Panc1 (cell line): ENCODE results near the gene ALAS2. TPM values are rescaled to one million over a fixed set of nuclear protein-coding genes. Genes with fewer than 3 reads are reported as not detected.

Experiments used
- ATAC-seq: fragments of 200-7000 bp; cut with Tn5 transposase; 2 replicates; pipeline ENCODE4 v1.9.1; 2020; ENCODE audit warnings: mild to moderate bottlenecking, moderate library complexity
- BruUV-seq: library from RNA; stranded (reverse); fragments of 400-500 nt; replicated peaks from 2 replicates; lab custom pipeline; 2021; lab: Mats Ljungman, UMichigan
- CTCF ChIA-PET: fragments of 300-600 bp; sonication (Branson Sonifier 250); formaldehyde crosslinking; loops from one replicate; lab custom pipeline; 2022; ENCODE audit warnings: antibody characterized with exemption; lab: Charles Lee
- POLR2A ChIA-PET: fragments of 300-600 bp; sonication (Branson Sonifier 250); formaldehyde crosslinking; loops from one replicate; lab custom pipeline; 2022; ENCODE audit warnings: antibody characterized with exemption; lab: Charles Lee
- DNase-seq: peaks from one replicate; pipeline ENCODE4 v3.0.0-alpha.2; 2010; ENCODE audit warnings: low read depth, low spot score
- H3K27ac ChIP-seq: 2 replicates; pipeline ENCODE4 v1.5.1; 2011; ENCODE audit warnings: mild to moderate bottlenecking, low read length, inconsistent platforms
- H3K27me3 ChIP-seq: fragments of 200-500 bp; sonication (Bioruptor generic); 2 replicates; pipeline ENCODE4 v1.6.0; 2014; ENCODE audit warnings: low read length, inconsistent platforms; ENCODE audit not compliant: control insufficient read depth, insufficient read depth
- H3K36me3 ChIP-seq: fragments of 200-500 bp; sonication (Bioruptor generic); 2 replicates; pipeline ENCODE4 v1.5.1; 2014; ENCODE audit warnings: inconsistent platforms, mild to moderate bottlenecking, low read length, moderate library complexity; ENCODE audit not compliant: control insufficient read depth, insufficient read depth
- H3K4me1 ChIP-seq: 2 replicates; pipeline ENCODE4 v1.5.1; 2011; ENCODE audit warnings: inconsistent platforms, mild to moderate bottlenecking, low read length, moderate library complexity; ENCODE audit not compliant: control insufficient read depth, insufficient read depth
- H3K4me3 ChIP-seq, 2 experiments: 2 replicates each; pipeline ENCODE4 v1.5.1; 2011 to 2012; ENCODE audit warnings: low read depth in 2 of 2, low read length in 2 of 2, mild to moderate bottlenecking in 2 of 2, inconsistent platforms in 1 of 2, moderate library complexity in 1 of 2
- H3K9me3 ChIP-seq: fragments of 200-500 bp; sonication (Bioruptor generic); 2 replicates; pipeline ENCODE4 v1.5.1; 2014; ENCODE audit warnings: low read depth, mild to moderate bottlenecking, inconsistent platforms, low read length, moderate library complexity; ENCODE audit not compliant: control insufficient read depth, insufficient read depth
- CTCF ChIP-seq: fragments of 450-650 bp; IDR thresholded peaks from 2 replicates; pipeline ENCODE4 v1.5.1; 2017; ENCODE audit warnings: mild to moderate bottlenecking
- POLR2AphosphoS5 ChIP-seq: IDR thresholded peaks from 2 replicates; pipeline ENCODE4 v1.6.1; 2012; ENCODE audit warnings: mild to moderate bottlenecking, low read depth, low read length, moderate library complexity
- REST ChIP-seq, 2 experiments: IDR thresholded peaks; 2 replicates each; pipeline ENCODE4 v1.6.1; 2011 to 2012; ENCODE audit warnings: low read depth in 2 of 2, control low read depth in 1 of 2, low read length in 1 of 2, mild to moderate bottlenecking in 1 of 2, moderate library complexity in 1 of 2; ENCODE audit not compliant: insufficient read depth in 1 of 2
- SIN3A ChIP-seq: IDR thresholded peaks from 2 replicates; pipeline ENCODE4 v1.6.1; 2012; ENCODE audit warnings: low read depth, mild to moderate bottlenecking, low read length, moderate library complexity, borderline replicate concordance; ENCODE audit not compliant: insufficient read depth
- TCF7L2 ChIP-seq: IDR thresholded peaks from 2 replicates; pipeline ENCODE4 v1.6.1; 2011; ENCODE audit warnings: mild to moderate bottlenecking, low read depth, low read length, inconsistent platforms
- in situ Hi-C: cut with HindIII; loops from 2 replicates; pipeline ENCODE4 v1.10.0; 2016; ENCODE audit warnings: low sequenced_read_pairs, low pct_unique_long_range_greater_than_20kb
- intact Hi-C: fragments of 100-400 bp; cut with micrococcal nuclease; formaldehyde crosslinking; loops from one replicate; pipeline ENCODE4 v1.10.0; 2022; ENCODE audit not compliant: unreplicated experiment
- total RNA-seq: library from RNA; stranded (reverse); gene quantifications from one replicate; pipeline ENCODE4 v1.2.1, GENCODE V29; 2021; ENCODE audit not compliant: unreplicated experiment

Gene ALAS2
- total RNA-seq, 1 experiment from 2014 or later, result not detected

GRCh38 chrX:55029291-55029690 is 1.5 kb downstream of the ALAS2 start:
- ATAC-seq, result no peak
- H3K4me1 ChIP-seq, result no peaks in the 10 kb centered on the region
- in situ Hi-C loops (no loop called here), intact Hi-C loops (no loop called here)
- ChIA-PET CTCF (no interaction called here), POLR2A (no interaction called here)
- no peaks in the 10 kb centered on the region for H3K36me3 ChIP-seq
- H3K9me3 ChIP-seq, result no peaks in the 10 kb centered on the region
- no peak for TF ChIP-seq CTCF
- no peak for TF ChIP-seq REST (IDR thresholded peaks at IDR 0.05; ENCODE audit: insufficient read depth in 1 of 2, low read depth in 2 of 2, low read length in 1 of 2)
- TF ChIP-seq POLR2AphosphoS5, result no peak
- no peak overlapping the region for H3K27ac ChIP-seq
- H3K4me3 ChIP-seq, result no peak overlapping the region
- H3K27me3 ChIP-seq, result no peaks in the 10 kb centered on the region
- DNase-seq, result no peak
- no TSS peak for BruUV-seq

GRCh38 chrX:55028611-55029010 is 2.2 kb downstream of the ALAS2 start:
- no TSS peak for BruUV-seq
- H3K36me3 ChIP-seq, result no peaks in the 10 kb centered on the region
- ATAC-seq (no peak), DNase-seq (no peak)
- no peaks in the 10 kb centered on the region for H3K4me1 ChIP-seq
- intact Hi-C loops (no loop called here), in situ Hi-C loops (no loop called here)
- H3K4me3 ChIP-seq, result no peak overlapping the region
- no peaks in the 10 kb centered on the region for H3K27me3 ChIP-seq
- CTCF ChIA-PET, result no interaction called here
- H3K9me3 ChIP-seq, result no peaks in the 10 kb centered on the region
- no peak for TF ChIP-seq REST (IDR thresholded peaks at IDR 0.05; ENCODE audit: insufficient read depth in 1 of 2, low read depth in 2 of 2, low read length in 1 of 2)
- no peak for TF ChIP-seq CTCF
- no peak for TF ChIP-seq SIN3A
- no peak for TF ChIP-seq POLR2AphosphoS5
- TF ChIP-seq TCF7L2, result no peak
- POLR2A ChIA-PET, result no interaction called here
- no peak overlapping the region for H3K27ac ChIP-seq
